ENCODE data around the gene TMEM9. TPM values are rescaled to one million over a fixed set of nuclear protein-coding genes. Genes with fewer than 3 reads are reported as not detected.

TMEM9 gene
- total and polyA plus RNA-seq, 2 of the 8 experiments (the other 6 are each of a cell fraction or from before 2014, with no cell fraction given): 79.9 to 181 TPM

GRCh38 chr1:201098992-201099677 lies 55.1 kb downstream of the TMEM9 start:
- Histone ChIP-seq H3K56ac (replicated peaks; ENCODE audit: insufficient read length, low read depth, low read length) (no peak overlapping the region), H3K18ac (ENCODE audit: extremely low read depth, low read length) (no peak overlapping the region), H3K14ac (ENCODE audit: insufficient read length) (no peak overlapping the region), H2AK5ac (ENCODE audit: low read depth, low read length) (no peak overlapping the region), H3K79me2 (ENCODE audit: control insufficient read depth in 1 of 2, insufficient read depth in 2 of 2, low read length in 2 of 2) (no peaks in the 10 kb centered on the region), H3K9me3 (ENCODE audit: insufficient read depth in 2 of 2, low read depth in 1 of 2, low read length in 1 of 2) (no peaks in the 10 kb centered on the region), H3K27me3 (replicated peaks in 1 of 4; ENCODE audit: control insufficient read depth in 3 of 4, extremely low read depth in 1 of 4, insufficient read depth in 3 of 4, low read length in 3 of 4) (peaks cover 0 to 1% (median 0%) of the 10 kb centered on the region in 4 experiments; a peak in 1 of 7 replicates), H3K79me1 (ENCODE audit: low read depth, low read length) (no peaks in the 10 kb centered on the region), H3K27ac (ENCODE audit: low read depth, low read length) (no peak overlapping the region), H3K4me2 (ENCODE audit: insufficient read depth in 1 of 2, low read depth in 2 of 2, low read length in 2 of 2) (no peak overlapping the region), H3K9ac (replicated peaks in 1 of 4; ENCODE audit: extremely low read depth in 1 of 4, low read depth in 3 of 4, low read length in 3 of 4) (no peak overlapping the region), H4K20me1 (replicated peaks in 1 of 2; ENCODE audit: control insufficient read depth in 1 of 2, insufficient read depth in 2 of 2, low read length in 2 of 2) (no peaks in the 10 kb centered on the region), H3K4me3 (ENCODE audit: extremely low read depth in 1 of 4, insufficient read depth in 2 of 4, low read depth in 3 of 4, low read length in 4 of 4) (no peak overlapping the region), H2BK20ac (ENCODE audit: low read length) (no peak overlapping the region), H2BK120ac (replicated peaks; ENCODE audit: low read depth, low read length) (no peak overlapping the region), H3K23ac (ENCODE audit: insufficient read length) (no peak overlapping the region), H3K23me2 (ENCODE audit: low read depth, low read length) (no peaks in the 10 kb centered on the region), H4K91ac (replicated peaks; ENCODE audit: insufficient read length, low read length) (no peak overlapping the region), H3K4me1 (replicated peaks in 1 of 4; ENCODE audit: control insufficient read depth in 3 of 4, insufficient read depth in 4 of 4, low read length in 3 of 4) (peaks cover 0 to 3% (median 0%) of the 10 kb centered on the region in 4 experiments; a peak in 1 of 7 replicates), H2BK15ac (ENCODE audit: low read length) (no peak overlapping the region), H4K8ac (ENCODE audit: extremely low read depth, insufficient read depth, low read length) (no peak overlapping the region), H3K4ac (replicated peaks; ENCODE audit: insufficient read length, low read depth, low read length) (no peak overlapping the region), H2BK5ac (ENCODE audit: low read depth, low read length) (no peak overlapping the region), H2BK12ac (ENCODE audit: low read depth, low read length) (no peak overlapping the region), H2AFZ (ENCODE audit: low read length) (no peak overlapping the region), H4K5ac (ENCODE audit: insufficient read length, low read depth, low read length) (no peak overlapping the region), H3K36me3 (ENCODE audit: control insufficient read depth in 2 of 4, insufficient read depth in 4 of 4, low read length in 3 of 4) (no peaks in the 10 kb centered on the region)
- FAIRE-seq (no peak), DNase-seq (ENCODE audit: low read depth in 1 of 2, low spot score in 2 of 2) (no peak)
- CTCF ChIA-PET (ENCODE audit: partially characterized antibody): interaction anchor here (0.7 to 9.1 kb wide), 15 partner anchors 8 to 127 kb away, joined by 3 to 92 read pairs (median 3); no protein-coding TSS in a partner anchor
- no peak for TF ChIP-seq ZNF274 (IDR thresholded peaks at IDR 0.05; ENCODE audit: borderline replicate concordance, extremely low read depth, low read length)
- WGBS, 2 experiments (ENCODE audit: extremely low coverage in 1 of 2, insufficient coverage in 1 of 2, insufficient read length in 1 of 2, insufficient replicate concordance in 2 of 2, low coverage in 1 of 2, low lambda C conversion rate in 2 of 2, missing lambda C conversion rate in 1 of 2): 83% methylated on average over 5 of the region's 5 CpGs; no CpG with 5 or more reads in 1 of the 2 experiments
- POLR2A ChIA-PET (ENCODE audit: partially characterized antibody): no interaction called here
